DMS114 treated with DMSO at 0.1 percent for 48 hours (cell line): ENCODE data around the gene INSRR.

Experiments used
- DNase-seq: peaks from one replicate; lab custom pipeline; 2025; ENCODE audit not compliant: unreplicated experiment; lab: John Stamatoyannopoulos, UW

Gene INSRR

DNA sequence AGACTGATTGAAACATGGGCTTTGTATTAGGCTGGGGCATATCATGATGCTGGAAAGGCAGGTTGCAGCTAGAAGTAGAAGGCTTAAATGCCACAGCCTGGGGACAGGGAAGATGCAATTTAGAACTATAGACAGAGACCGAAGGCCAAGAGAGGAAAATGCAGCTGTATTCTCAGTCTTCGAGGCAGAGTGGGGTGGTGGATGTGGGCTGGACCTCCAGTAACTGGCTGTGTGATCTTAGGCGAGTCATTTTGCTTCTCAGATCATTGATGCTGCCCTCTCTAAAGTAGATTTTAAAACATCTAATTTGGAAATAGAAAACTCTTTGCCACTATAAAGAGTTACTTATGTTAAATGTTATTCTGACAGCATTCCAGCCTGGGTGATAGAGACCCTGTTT lies 24.6 kb downstream of the INSRR start:
- no peak for DNase-seq

- no peak for DNase-seq
Measured at GRCh38 chr1:156833603-156834002, 25.3 kb downstream of the INSRR start.

GRCh38 chr1:156832434-156832833 lies 26.5 kb downstream of the INSRR start:
- no peak for DNase-seq

DNA sequence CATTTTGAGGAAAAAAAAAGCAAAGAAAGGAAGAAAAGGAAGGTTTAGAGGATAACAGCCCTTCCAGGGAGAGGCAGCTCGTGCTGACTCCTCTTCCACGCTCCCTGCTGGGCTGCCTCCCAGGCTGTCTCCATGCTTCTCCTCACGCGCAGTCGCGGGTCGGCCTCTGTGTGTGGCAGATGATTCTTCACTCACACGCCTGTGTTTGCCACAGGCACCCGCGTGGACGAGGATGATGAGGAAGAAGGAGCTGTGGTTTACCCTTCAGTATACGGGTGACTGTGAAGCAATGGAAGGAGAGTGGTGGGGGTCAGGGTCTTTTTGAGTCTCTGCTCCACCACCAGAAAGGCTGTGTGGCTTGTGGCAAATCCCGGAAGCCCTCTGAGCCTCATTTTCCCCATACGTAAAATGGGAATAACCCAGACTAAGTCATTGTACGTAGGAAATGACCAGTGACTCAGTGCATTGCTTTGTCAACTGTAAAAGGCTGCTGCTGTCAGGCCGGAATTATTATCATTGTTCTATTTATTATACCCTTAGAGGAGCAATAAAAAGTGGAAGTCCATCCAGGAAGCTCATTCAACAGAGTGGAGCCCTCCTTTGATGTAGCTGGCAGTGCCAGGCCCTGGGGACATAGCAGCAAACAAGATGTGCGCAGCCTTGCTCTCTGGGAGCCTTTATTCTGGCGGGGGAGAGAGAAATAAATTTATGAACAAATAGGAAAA lies 30.4 kb downstream of the INSRR start:
- DNase-seq = no peak

- DNase-seq = no peak
Measured at GRCh38 chr1:156826630-156827029, 32.3 kb downstream of the INSRR start.

- DNase-seq = no peak
Measured at GRCh38 chr1:156823210-156823790, 35.6 kb downstream of the INSRR start.

DNA sequence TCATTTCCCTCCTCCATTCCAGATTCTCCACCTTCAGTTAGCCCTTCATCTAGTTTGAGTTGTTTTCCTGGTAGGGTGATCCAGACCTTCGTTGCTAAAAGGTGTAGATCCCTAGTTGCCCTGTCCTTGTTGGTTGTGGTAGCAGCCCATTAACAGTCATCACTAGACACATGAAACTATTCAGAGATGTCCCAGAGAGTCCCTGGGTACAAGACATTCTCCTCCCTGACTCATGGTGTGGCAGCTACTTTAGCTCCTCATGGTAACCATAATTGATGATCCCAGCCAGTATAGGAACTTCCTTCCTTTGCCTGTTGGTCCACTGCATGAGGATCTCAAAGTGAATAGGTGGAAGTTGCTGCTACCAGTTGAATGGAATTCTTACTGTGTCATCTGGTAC lies 36.2 kb downstream of the INSRR start:
- DNase-seq = no peak

GRCh38 chr1:156821801-156822200 lies 37.1 kb downstream of the INSRR start:
- DNase-seq = no peak

DNA sequence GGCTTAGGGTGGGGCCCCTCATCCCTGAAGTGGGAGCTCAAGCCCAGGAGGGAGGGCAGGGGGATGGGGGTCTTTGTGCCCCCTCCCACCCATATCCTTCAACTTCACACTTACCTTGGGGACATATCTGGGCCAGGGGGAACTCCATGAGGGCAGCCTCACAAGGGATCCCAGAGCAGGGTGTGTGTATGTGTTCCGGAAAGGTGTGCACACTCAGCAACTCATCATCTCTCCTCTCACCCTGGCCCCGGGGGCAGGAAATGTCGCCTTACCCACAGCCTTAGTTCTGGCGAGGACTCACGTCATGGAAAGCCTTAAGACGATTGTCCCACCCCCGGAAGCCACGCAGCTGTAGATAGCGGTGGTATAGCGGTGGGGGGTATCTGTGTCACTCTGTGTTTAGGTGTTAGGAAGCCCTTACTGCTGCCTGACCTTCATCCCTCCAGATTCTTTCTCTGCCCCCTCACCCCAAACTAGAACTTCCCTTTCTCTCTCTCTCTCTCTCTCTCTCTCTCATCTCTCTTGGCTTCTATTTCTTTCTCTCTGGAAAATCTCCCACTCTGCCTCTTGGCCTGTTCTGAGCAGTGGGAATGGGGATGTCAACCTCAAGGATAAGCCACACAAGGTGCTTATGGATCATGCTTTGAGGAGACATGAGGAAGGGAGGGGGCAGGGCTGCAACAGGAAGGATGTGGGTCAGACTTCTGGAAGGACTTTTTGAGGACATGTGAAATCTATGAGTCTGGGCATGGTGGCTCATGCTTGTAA lies 42.2 kb downstream of the INSRR start, which contains the start of gene SH2D2A:
Gene SH2D2A, minus strand, starts transcription at position 288 of the 768 bp plus-strand sequence. Its CDS starts 140 bp downstream, at position 148.
- DNase-seq = no peak

- DNase-seq = no peak
Measured at GRCh38 chr1:156815961-156816422, 42.9 kb downstream of the INSRR start.

GRCh38 chr1:156815307-156815826 lies 43.5 kb downstream of the INSRR start:
- DNase-seq = no peak

GRCh38 chr1:156814571-156815260 lies 44.2 kb downstream of the INSRR start:
- DNase-seq = no peak

GRCh38 chr1:156813750-156814570 lies 45.0 kb downstream of the INSRR start:
- DNase-seq = no peak

- DNase-seq = no peak
Measured at GRCh38 chr1:156813298-156813697, 45.6 kb downstream of the INSRR start.

DNA sequence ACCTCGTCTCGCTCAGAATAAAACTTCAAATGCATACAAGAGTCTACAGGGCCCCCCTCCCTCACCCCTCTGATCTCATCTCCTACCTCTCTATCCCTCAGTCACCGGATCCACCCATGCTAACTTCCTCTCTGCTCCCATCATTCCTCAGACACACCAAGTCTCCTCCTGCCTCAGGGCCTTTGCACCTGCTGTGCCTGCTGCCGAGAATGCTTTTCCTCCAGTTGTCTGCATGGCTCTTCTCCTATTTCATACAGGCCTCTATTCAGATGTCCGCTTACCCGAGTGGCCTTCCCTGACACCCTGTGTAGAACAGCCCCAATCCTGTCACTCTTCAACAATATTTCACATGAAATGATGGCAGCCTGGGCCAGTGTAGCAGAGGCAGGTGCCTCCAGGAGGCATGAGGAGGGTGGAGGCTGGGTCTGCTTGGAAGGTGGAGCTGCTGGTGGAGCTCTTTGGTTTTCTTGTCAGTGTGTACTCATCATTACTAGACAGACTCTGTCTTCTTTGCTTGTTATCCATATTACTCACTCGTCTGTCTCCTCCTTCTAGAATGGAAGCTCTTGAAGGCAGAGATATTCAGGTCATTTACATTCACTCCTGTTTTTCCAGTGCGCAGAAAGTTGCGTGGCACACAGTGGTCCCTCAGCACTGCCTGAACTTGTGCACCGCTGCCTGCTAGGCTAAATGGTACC lies 46.5 kb downstream of the INSRR start:
- DNase-seq = no peak

GRCh38 chr1:156811168-156811567 lies 47.7 kb downstream of the INSRR start:
- no peak for DNase-seq

DNA sequence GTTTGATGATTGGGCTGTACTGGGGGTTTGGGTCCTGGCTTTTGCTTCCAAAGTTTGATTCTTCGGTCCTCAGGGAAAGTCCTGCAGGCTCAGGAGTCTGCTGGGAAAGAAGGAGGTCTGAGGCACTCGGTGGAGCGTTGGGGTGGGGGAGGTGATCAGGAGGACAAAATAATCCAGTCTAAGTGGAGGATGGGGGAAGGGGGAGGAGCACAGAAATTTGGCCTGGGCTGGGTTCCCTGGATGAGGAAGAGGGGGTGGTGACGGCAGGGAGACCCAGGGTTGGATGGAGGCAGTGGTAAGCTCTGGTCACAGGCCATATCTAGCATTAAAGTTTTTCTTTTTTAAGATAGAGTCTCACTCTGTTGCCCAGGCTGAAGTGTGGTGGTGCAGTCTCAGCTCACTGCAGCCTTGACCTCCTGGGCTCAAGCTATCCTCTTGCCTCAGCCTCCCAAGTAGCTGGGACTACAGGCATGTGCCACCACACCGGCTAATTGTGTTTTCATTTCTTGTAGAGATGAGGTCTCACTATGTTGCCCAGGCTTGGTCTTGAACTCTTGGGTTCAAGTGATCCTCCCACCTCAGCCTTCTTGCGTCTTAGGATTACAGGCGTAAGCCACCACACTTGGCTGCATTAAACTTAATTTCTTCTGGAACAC lies 49.1 kb downstream of the INSRR start:
- no peak for DNase-seq

DNA sequence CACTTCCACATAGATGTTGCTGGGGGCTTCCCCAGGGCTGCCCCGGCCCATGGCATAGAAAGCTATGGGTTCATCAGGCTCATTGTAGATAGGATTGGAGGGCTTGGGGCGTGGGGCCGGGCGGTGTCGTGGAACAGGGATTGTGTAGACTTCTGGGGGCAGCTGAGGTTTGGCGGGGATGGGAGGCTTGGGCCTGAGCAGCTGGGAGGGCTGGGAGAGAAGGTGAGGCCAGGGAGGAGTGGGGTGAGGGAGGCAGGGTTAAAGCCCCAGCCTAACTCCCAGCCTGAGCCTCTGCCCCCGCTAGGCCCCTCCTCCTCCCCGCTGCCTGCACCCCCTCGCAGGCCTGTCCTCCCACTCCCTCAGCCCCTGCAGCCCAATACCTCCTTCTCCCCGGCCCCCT lies 49.6 kb downstream of the INSRR start:
- DNase-seq = no peak
